ENCODE measurements around the gene TMEM63C.

TMEM63C gene

GRCh38 chr14:77225254-77225653 is 43.7 kb downstream of the TMEM63C start:
- DNase-seq = no peak

- no peak for DNase-seq
Measured at GRCh38 chr14:77225892-77226557, 44.4 kb downstream of the TMEM63C start.

- no peak for DNase-seq
Measured at GRCh38 chr14:77228056-77228455, 46.5 kb downstream of the TMEM63C start.

- DNase-seq = no peak
Measured at GRCh38 chr14:77230914-77231313, 49.3 kb downstream of the TMEM63C start.

- DNase-seq = no peak
Measured at GRCh38 chr14:77231721-77232120, 50.1 kb downstream of the TMEM63C start.

GRCh38 chr14:77236814-77237213 is 55.2 kb downstream of the TMEM63C start:
- no peak for DNase-seq

GRCh38 chr14:77238356-77238755 is 56.8 kb downstream of the TMEM63C start:
- DNase-seq = no peak

- no peak for DNase-seq
Measured at GRCh38 chr14:77238996-77239395, 57.4 kb downstream of the TMEM63C start.

GRCh38 chr14:77239412-77239811 is 57.8 kb downstream of the TMEM63C start:
- no peak for DNase-seq

GRCh38 chr14:77240336-77240915 is 58.8 kb downstream of the TMEM63C start:
- no peak for DNase-seq

GRCh38 chr14:77241955-77242354 is 60.4 kb downstream of the TMEM63C start:
- DNase-seq = no peak

- no peak for DNase-seq
Measured at GRCh38 chr14:77242752-77243151, 61.2 kb downstream of the TMEM63C start.

- DNase-seq = peak; percentile 29
Measured at GRCh38 chr14:77243853-77244252, 62.3 kb downstream of the TMEM63C start.

- DNase-seq = no peak
Measured at GRCh38 chr14:77245820-77246219, 64.2 kb downstream of the TMEM63C start.

GRCh38 chr14:77246784-77247183 is 65.2 kb downstream of the TMEM63C start:
- no peak for DNase-seq

GRCh38 chr14:77248666-77249065 is 67.1 kb downstream of the TMEM63C start:
- DNase-seq = no peak

GRCh38 chr14:77249286-77249685 is 67.7 kb downstream of the TMEM63C start:
- DNase-seq = no peak

- no peak for DNase-seq
Measured at GRCh38 chr14:77250927-77251326, 69.3 kb downstream of the TMEM63C start.

GRCh38 chr14:77251870-77252269 is 70.3 kb downstream of the TMEM63C start:
- DNase-seq = no peak

GRCh38 chr14:77253333-77254190 is 72.0 kb downstream of the TMEM63C start:
- no peak for DNase-seq

- no peak for DNase-seq
Measured at GRCh38 chr14:77256694-77257093, 75.1 kb downstream of the TMEM63C start.

- no peak for DNase-seq
Measured at GRCh38 chr14:77257700-77258099, 76.1 kb downstream of the TMEM63C start.

GRCh38 chr14:77258566-77258965 is 77.0 kb downstream of the TMEM63C start:
- no peak for DNase-seq
